CD4-positive, alpha-beta T cell treated with Interleukin-1 beta for 1 hour (primary cell): Measurements from ENCODE around the gene LRRTM4.

ENCODE experiments used
- DNase-seq, 2 donors: peaks; one replicate each; pipeline ENCODE4 v3.0.0-alpha.2; 2020 to 2022

The LRRTM4 gene

GRCh38 chr2:77469106-77469505 is 53.1 kb downstream of the LRRTM4 start:
- DNase-seq = no peak

GRCh38 chr2:77459840-77460239 is 62.3 kb downstream of the LRRTM4 start:
- no peak for DNase-seq

DNA sequence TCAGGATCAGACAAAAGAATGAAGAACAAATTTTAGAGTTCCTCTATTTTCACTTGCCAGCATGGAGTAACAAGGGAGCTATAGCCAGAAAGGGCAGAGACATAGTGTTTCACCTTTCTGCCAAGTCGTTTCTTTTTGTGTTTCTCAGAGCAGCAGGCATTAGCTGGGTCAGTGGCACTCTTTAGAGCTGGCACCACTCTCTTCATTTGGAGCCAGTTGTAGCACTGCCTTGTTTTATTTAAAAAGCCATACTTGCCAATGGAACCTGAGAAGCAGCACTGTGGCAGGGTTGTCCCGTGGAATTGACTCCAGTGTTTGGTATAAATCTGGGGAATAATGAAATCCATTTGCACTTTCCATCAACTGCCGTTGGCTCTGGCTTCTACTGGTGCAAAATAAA is 64.0 kb downstream of the LRRTM4 start:
- no peak for DNase-seq

DNA sequence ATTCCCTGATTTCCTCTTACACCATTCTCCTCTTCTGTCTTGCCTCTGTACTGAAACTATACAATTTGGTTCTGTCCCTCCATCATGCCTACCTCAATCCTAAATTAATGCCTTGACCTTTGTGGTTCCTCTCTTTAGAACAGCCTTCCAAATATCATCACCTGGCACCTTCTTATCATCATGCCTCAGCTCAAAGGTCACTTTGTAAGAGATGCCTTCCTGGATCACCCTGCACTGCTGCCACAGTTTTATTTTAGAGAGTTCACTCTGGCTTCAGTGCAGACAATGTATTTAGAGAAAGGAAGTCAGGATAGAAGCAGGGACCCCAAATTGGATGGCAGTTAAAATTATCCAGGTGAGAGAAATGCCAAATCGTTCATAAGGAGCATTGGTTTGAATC is 64.5 kb downstream of the LRRTM4 start:
- DNase-seq = no peak

DNA sequence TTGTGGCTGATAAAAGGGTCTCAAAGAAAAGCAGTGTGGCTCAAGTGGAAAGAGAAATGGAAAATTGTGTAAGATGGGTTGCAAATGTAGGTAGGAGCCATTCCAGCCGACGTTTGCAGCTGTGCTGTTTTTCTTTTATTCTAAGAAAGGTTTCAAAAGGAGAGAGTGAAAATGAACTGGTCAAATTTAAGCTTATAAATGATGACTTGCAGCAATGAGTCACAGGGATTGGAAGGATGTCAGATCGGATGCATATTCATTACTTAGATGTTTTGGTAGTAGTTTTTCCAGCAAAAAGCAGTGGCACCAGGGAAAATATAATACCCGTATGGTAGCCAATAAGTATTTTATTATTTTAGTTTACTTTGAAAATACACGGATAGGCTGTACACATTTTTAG is 79.1 kb downstream of the LRRTM4 start:
- DNase-seq = no peak

GRCh38 chr2:77434880-77435279 is 87.3 kb downstream of the LRRTM4 start:
- DNase-seq = no peak

DNA sequence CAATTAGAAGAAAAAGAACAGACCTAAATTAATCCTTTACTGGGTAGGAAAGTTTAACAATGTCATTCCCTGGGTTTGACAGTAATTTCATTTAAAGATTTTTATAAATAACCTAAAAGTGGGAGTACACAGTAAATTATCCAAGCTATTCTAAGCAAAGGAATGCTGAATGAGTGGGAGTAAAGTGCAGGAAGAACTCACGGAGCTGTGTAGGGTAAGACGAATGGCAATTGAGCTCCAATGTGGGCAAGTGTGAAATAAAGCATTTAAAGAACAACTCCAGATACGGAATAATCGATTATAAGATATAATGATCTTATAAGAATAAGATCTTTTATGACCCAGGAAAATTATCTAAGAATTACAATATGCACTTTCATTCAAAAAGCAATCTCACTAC is 93.2 kb downstream of the LRRTM4 start:
- DNase-seq = no peak

DNA sequence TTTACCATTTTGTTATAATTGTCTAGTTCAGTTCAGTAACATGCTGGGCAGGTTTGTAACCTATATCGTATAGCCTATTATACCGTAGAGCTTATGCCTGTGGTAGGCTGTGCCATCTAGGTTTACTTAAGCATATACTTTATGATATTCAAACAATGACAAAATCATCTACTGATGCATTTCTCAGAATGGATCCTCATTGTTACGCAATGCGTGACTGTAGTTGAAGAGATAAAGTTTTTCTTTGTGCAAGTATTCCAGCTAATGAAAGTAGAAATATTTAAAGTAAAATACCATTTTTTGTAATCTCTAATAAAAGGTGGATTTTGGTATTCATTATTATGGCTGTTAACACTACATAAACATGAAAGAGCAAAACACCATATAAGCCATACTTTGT is 100.2 kb downstream of the LRRTM4 start:
- DNase-seq = no peak

DNA sequence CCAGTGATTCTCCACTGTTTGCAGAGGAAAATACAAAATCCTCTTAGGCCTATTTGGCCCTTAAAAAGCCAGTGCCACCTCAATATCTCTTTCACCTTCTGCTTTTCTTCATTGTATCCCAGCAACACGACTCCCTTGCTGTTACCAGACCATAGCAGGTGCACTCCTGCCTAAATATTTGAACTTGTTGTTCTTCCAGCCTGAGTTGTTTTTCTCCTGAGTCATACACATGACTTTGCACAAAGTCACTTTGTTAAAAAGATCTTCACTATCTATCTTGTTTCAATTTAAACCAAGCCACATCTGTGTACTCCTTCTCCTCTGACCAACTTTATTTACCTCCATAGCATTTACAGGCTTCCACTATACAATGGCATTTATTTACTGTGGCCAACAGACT is 103.6 kb downstream of the LRRTM4 start:
- no peak for DNase-seq

GRCh38 chr2:77404189-77404588 is 118.0 kb downstream of the LRRTM4 start:
- no peak for DNase-seq

DNA sequence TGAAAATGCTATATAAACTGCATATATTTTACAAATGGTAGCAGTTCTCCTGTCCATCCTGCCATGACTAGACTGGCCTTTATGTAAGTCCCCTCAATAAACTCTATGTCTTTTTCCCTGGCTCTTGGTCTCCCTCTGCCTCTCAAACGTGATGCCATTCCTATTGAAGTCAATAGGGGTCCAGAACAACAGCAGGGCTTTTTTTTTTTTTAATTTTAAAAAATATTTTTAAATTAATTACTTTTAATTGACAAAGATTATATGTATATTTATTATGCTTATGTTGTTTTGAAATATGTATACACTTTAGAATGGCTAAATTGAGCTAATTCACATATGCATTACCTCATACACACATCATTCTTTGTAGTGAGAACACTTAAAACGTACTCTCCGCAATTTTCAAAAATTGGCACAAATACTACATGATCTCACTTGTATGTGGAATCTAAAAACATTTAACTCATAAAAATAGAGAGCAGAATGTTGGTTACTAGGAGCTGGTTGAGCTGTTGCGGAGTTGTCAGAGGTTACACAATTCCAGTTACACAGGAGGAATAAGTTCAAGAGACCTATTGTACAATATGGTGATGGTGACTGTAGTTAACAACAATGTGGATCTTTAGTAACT is 123.1 kb downstream of the LRRTM4 start:
- DNase-seq = no peak

- DNase-seq = no peak
Observed at GRCh38 chr2:77397763-77398162, 124.4 kb downstream of the LRRTM4 start.

- no peak for DNase-seq
Observed at GRCh38 chr2:77395011-77395410, 127.2 kb downstream of the LRRTM4 start.

DNA sequence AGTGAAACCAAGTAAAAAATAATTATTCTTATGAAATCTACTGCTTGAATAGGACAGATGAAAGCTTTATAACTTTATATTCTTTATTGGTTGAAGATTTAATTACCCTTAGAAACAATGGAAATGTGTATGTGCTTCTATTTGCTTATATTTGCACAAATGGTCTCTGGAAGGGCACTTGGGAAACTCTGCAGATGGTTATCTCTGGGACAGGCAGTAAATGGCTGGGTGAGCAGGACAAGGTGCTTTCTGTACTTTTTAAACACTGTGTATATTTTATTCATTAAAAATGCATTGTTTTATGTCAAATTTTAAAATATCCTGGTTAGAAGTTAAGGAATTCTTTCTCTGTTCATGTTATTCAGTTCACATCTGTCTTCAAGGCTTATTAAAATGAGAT is 131.1 kb downstream of the LRRTM4 start:
- DNase-seq = no peak

DNA sequence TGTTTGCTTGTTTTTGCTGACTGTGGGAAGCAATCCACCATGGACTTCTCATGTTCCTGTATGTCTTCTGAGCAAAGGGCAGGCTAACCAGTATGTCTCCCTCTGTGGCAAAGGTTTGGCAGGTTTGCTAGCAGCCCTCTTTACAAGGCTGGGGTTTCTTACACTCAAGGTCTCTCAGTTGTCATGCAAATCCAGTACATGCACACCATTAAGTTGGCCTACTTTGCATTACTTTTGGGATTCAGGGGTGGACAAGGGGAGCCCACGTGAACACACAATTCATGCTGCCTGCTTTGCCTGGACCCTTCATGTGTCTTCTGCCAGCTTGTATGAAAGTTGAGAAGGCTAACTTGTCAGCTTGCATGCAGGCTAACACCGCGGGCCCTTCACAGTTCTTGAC is 134.9 kb downstream of the LRRTM4 start:
- DNase-seq = no peak

GRCh38 chr2:77372636-77373035 is 149.5 kb downstream of the LRRTM4 start:
- no peak for DNase-seq

- DNase-seq = no peak
Observed at GRCh38 chr2:77370511-77370910, 151.7 kb downstream of the LRRTM4 start.

GRCh38 chr2:77363277-77363676 is 158.9 kb downstream of the LRRTM4 start:
- DNase-seq = no peak

DNA sequence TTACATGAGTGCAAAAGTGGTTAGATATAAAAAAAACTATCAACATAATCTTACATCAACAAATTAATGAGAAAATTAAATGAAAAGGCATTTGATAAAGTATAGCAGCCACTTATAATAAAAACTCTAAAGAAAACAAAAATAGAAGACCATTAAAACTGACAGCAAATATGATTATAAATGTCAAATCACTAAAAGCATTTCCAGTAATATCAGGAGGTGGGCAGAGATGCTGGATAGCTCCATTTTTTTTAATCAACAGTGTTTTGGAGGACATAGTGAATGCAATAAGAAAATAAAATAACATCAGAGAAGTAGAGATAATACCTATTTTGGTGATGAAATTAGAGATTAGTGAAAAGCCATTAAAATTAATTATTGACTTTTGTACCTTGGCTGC is 173.4 kb downstream of the LRRTM4 start:
- no peak for DNase-seq

GRCh38 chr2:77336013-77336412 is 186.2 kb downstream of the LRRTM4 start:
- no peak for DNase-seq

DNA sequence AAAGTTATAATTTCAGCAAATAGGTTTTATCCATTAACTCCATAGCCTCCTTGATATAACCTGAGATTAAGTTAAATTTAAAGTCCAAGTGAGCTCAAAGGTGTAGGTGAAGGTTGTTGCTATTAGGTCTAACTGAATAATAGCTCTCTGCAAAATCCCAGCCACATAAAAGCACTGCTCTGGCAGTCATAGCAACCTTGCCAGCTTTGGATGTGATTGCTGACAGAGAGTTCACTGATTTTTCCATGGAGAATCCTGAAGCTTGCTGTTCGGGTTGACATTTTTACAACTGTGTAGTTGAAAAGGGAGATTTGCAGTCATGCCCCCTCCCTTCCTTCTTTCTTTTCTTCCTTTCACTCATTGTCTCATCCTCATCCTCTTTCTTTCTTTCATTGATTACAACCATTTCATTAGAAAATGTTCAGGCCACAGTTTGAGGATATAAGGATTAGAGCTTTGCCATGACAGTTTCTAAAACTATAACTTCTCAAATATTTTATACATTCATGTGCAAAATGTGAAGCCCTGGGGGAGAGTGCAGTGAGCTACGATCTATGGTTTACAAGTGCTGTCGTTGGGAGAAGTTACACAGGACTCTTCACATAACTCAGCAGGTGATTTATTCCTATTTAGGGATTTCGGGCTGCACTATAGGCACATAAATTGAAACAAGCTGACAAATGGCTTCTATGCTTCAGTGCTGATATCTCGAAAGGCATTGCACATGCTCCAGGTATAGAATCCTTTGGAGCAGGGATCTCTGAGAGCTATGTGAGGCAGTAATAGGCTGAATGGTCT is 193.8 kb downstream of the LRRTM4 start:
- DNase-seq = no peak

GRCh38 chr2:77325395-77325794 is 196.8 kb downstream of the LRRTM4 start:
- no peak for DNase-seq

DNA sequence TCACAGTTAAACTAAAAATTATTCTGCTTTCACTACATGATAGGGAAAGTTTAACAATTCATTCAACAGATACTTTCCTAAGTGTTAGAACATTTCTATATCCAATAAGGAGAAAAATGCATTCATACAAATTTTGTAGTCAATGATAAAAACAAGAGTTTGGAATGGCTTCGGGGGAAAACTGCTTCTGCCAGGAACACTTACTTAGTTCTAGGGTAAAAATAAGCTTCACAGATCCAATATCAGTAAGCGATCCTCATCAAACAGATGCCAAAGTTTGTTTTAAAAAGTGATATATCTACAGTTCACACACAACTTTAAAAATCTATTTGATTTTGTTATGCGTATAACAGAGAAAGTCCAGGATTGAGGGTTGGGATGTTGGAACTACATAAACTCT is 199.7 kb downstream of the LRRTM4 start:
- DNase-seq = no peak

DNA sequence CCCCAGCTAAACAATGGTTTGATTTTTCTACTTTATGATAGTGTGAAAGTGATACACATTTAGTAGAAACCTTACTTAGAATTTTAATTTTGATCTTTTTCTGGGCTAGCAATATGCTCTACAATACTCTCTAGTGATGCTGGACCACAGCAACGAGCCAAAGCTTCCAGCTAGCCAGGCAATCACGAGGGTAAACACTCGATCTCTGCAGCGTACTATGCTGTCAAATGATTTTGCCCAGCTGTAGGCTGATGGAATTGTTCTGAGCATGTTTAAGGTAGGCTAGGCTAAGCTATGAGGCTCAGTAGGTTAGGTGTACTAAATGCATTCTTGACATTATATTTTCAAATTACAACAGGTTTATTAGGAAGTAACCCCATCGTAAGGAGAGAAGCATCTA is 207.5 kb downstream of the LRRTM4 start:
- DNase-seq = no peak

- no peak for DNase-seq
Observed at GRCh38 chr2:77310416-77310815, 211.8 kb downstream of the LRRTM4 start.
